ENCODE measurements around the gene DDAH1. TPM values are rescaled to one million over a fixed set of nuclear protein-coding genes. Genes with fewer than 3 reads are reported as not detected.

Gene DDAH1
- total RNA-seq, 4 donors from 2014 or later: 8.3 to 21.1 (median 13.3) TPM

- H3K4me3 ChIP-seq (ENCODE audit: low read depth, poor library complexity, severe bottlenecking): no peak overlapping the region
- intact Hi-C loops (cut with DNase I; ENCODE audit: low total_unique reads): no loop called here
- 25 to 29% methylated on average over 1 of the region's 1 CpG for WGBS, 2 donors
- DNase-seq (ENCODE audit: low spot score in 2 of 2): no peak
- TF ChIP-seq CTCF (IDR thresholded peaks at IDR 0.05) (no peak), POLR2A (IDR thresholded peaks at IDR 0.05) (no peak)
These were observed 167.5 kb downstream of the DDAH1 start for GRCh38 chr1:85297538-85297854.

GRCh38 chr1:85296980-85297379 lies 168.0 kb downstream of the DDAH1 start:
- no peak overlapping the region for H3K4me3 ChIP-seq (ENCODE audit: low read depth, poor library complexity, severe bottlenecking)
- intact Hi-C loops (cut with DNase I; ENCODE audit: low total_unique reads): no loop called here
- WGBS, 2 donors: 35 to 39% methylated on average over 1 of the region's 1 CpG
- no peak for DNase-seq (ENCODE audit: low spot score in 2 of 2)
- TF ChIP-seq POLR2A (IDR thresholded peaks at IDR 0.05) (no peak), CTCF (IDR thresholded peaks at IDR 0.05) (no peak)

GRCh38 chr1:85295654-85296053 lies 169.3 kb downstream of the DDAH1 start:
- H3K4me3 ChIP-seq (ENCODE audit: low read depth, poor library complexity, severe bottlenecking): no peak overlapping the region
- DNase-seq (ENCODE audit: low spot score in 2 of 2): peak in 1 of 2 donors; percentile 63
- WGBS, 2 donors: 73 to 92% methylated on average over 2 to 4 of the region's 4 CpGs
- intact Hi-C loops (cut with DNase I; ENCODE audit: low total_unique reads): no loop called here
- TF ChIP-seq CTCF (IDR thresholded peaks at IDR 0.05): no peak
- TF ChIP-seq POLR2A (IDR thresholded peaks at IDR 0.05): no peak

GRCh38 chr1:85295006-85295431 lies 169.9 kb downstream of the DDAH1 start:
- WGBS, 2 donors: 30 to 38% methylated on average over 3 of the region's 3 CpGs
- TF ChIP-seq POLR2A (IDR thresholded peaks at IDR 0.05): no peak
- TF ChIP-seq CTCF (IDR thresholded peaks at IDR 0.05): no peak
- H3K4me3 ChIP-seq (ENCODE audit: low read depth, poor library complexity, severe bottlenecking): no peak overlapping the region
- DNase-seq (ENCODE audit: low spot score in 2 of 2): no peak
- intact Hi-C loops (cut with DNase I; ENCODE audit: low total_unique reads): no loop called here

GRCh38 chr1:85290826-85291225 lies 174.1 kb downstream of the DDAH1 start:
- no peak overlapping the region for H3K4me3 ChIP-seq (ENCODE audit: low read depth, poor library complexity, severe bottlenecking)
- DNase-seq (ENCODE audit: low spot score in 2 of 2): no peak
- intact Hi-C loops (cut with DNase I; ENCODE audit: low total_unique reads): no loop called here
- TF ChIP-seq POLR2A (IDR thresholded peaks at IDR 0.05) (no peak), CTCF (IDR thresholded peaks at IDR 0.05) (no peak)
- 95 to 97% methylated on average over 2 of the region's 2 CpGs for WGBS, 2 donors

GRCh38 chr1:85289848-85290335 lies 175.1 kb downstream of the DDAH1 start:
- intact Hi-C loops (cut with DNase I; ENCODE audit: low total_unique reads): no loop called here
- DNase-seq (ENCODE audit: low spot score in 2 of 2): peak in 1 of 2 donors; percentile 52
- no peak overlapping the region for H3K4me3 ChIP-seq (ENCODE audit: low read depth, poor library complexity, severe bottlenecking)
- WGBS, 2 donors: 66 to 67% methylated on average over 4 of the region's 4 CpGs
- no peak for TF ChIP-seq CTCF (IDR thresholded peaks at IDR 0.05)
- no peak for TF ChIP-seq POLR2A (IDR thresholded peaks at IDR 0.05)
